Ishikawa (cell line): ENCODE results near the gene DRC3.

Source experiments
- CEBPB ChIP-seq: IDR thresholded peaks from 2 replicates; pipeline ENCODE4 v1.6.1; 2012
- CREB1 ChIP-seq: IDR thresholded peaks from 2 replicates; pipeline ENCODE4 v1.6.1; 2012; ENCODE audit warnings: low read depth
- EGR1 ChIP-seq: IDR thresholded peaks from 2 replicates; pipeline ENCODE4 v1.6.1; 2012
- EP300 ChIP-seq: IDR thresholded peaks from 2 replicates; pipeline ENCODE4 v1.6.1; 2012; ENCODE audit warnings: borderline replicate concordance
- FOXM1 ChIP-seq: IDR thresholded peaks from 2 replicates; pipeline ENCODE4 v1.6.1; 2012; ENCODE audit warnings: low read depth, borderline replicate concordance
- MAX ChIP-seq: IDR thresholded peaks from 2 replicates; pipeline ENCODE4 v1.6.1; 2012
- NFIC ChIP-seq: IDR thresholded peaks from 2 replicates; pipeline ENCODE4 v1.6.1; 2012
- RAD21 ChIP-seq: IDR thresholded peaks from 2 replicates; pipeline ENCODE4 v1.6.1; 2012; ENCODE audit warnings: low read depth
- REST ChIP-seq: IDR thresholded peaks from 2 replicates; pipeline ENCODE4 v1.6.1; 2012; ENCODE audit warnings: low read depth, mild to moderate bottlenecking
- TAF1 ChIP-seq: IDR thresholded peaks from 2 replicates; pipeline ENCODE4 v1.6.1; 2012; ENCODE audit warnings: low read depth, mild to moderate bottlenecking
- TCF12 ChIP-seq: IDR thresholded peaks from 2 replicates; pipeline ENCODE4 v1.6.1; 2012; ENCODE audit warnings: low read depth
- TEAD4 ChIP-seq: IDR thresholded peaks from 2 replicates; pipeline ENCODE4 v1.6.1; 2012
- USF1 ChIP-seq: IDR thresholded peaks from 2 replicates; pipeline ENCODE4 v1.6.1; 2012
- YY1 ChIP-seq: IDR thresholded peaks from 2 replicates; pipeline ENCODE4 v1.6.1; 2012; ENCODE audit warnings: low read depth
- ZBTB7A ChIP-seq: IDR thresholded peaks from 2 replicates; pipeline ENCODE4 v1.6.1; 2012; ENCODE audit warnings: low read depth

The DRC3 gene

GRCh38 chr17:18038861-18039534 lies 66.3 kb downstream of the DRC3 start, which contains the start of the genes ATPAF2 and GID4:
ATPAF2 (minus strand) TSS chr17:18039168; CDS start chr17:18039013, 155 bp downstream.
GID4 (plus strand) TSS chr17:18039408; CDS start chr17:18039465, 57 bp downstream.
- peak; percentile 29; the same call in 1 of the 2 replicates for TF ChIP-seq TCF12
- no peak for TF ChIP-seq TEAD4
- TF ChIP-seq FOXM1: no peak
- TF ChIP-seq ZBTB7A: no peak
- no peak for TF ChIP-seq EP300
- peak; percentile 84 for TF ChIP-seq CREB1
- TF ChIP-seq MAX: peak; percentile 76; the same call in 1 of the 2 replicates
- no peak for TF ChIP-seq CEBPB
- peak; percentile 52; the same call in 1 of the 2 replicates for TF ChIP-seq EGR1
- TF ChIP-seq TAF1: peak; percentile 82
- TF ChIP-seq YY1: peak; percentile 98
- peak; percentile 97 for TF ChIP-seq USF1

- no peak for TF ChIP-seq TAF1
- TF ChIP-seq FOXM1: no peak
- TF ChIP-seq TEAD4: no peak
- TF ChIP-seq RAD21: no peak
- no peak for TF ChIP-seq YY1
- no peak for TF ChIP-seq CREB1
- TF ChIP-seq USF1: 0 out of 2 replicates have a peak, but pooled peaks have one; percentile 6
- TF ChIP-seq EP300: no peak
- no peak for TF ChIP-seq EGR1
Observed at GRCh38 chr17:18039535-18040260, 67.0 kb downstream of the DRC3 start.

GRCh38 chr17:18040261-18040858 lies 67.7 kb downstream of the DRC3 start:
- TF ChIP-seq TAF1 (no peak), NFIC (no peak), EGR1 (no peak), YY1 (no peak), ZBTB7A (no peak; the same call in 1 of the 2 replicates), REST (no peak), EP300 (no peak), MAX (no peak), TEAD4 (no peak), FOXM1 (no peak), TCF12 (no peak), CREB1 (no peak), USF1 (no peak), RAD21 (no peak)

- no peak for TF ChIP-seq TAF1
- TF ChIP-seq CREB1: no peak
- TF ChIP-seq CEBPB: no peak
- no peak for TF ChIP-seq TEAD4
- no peak for TF ChIP-seq TCF12
- TF ChIP-seq MAX: no peak
- no peak for TF ChIP-seq RAD21
- no peak for TF ChIP-seq EP300
- TF ChIP-seq EGR1: no peak
- TF ChIP-seq YY1: no peak
- TF ChIP-seq NFIC: no peak
- TF ChIP-seq FOXM1: no peak
- TF ChIP-seq ZBTB7A: no peak
- TF ChIP-seq USF1: no peak
- TF ChIP-seq REST: no peak
Observed at GRCh38 chr17:18041776-18042175, 69.1 kb downstream of the DRC3 start.
